ENCODE measurements around the gene BCAS3.

DNA sequence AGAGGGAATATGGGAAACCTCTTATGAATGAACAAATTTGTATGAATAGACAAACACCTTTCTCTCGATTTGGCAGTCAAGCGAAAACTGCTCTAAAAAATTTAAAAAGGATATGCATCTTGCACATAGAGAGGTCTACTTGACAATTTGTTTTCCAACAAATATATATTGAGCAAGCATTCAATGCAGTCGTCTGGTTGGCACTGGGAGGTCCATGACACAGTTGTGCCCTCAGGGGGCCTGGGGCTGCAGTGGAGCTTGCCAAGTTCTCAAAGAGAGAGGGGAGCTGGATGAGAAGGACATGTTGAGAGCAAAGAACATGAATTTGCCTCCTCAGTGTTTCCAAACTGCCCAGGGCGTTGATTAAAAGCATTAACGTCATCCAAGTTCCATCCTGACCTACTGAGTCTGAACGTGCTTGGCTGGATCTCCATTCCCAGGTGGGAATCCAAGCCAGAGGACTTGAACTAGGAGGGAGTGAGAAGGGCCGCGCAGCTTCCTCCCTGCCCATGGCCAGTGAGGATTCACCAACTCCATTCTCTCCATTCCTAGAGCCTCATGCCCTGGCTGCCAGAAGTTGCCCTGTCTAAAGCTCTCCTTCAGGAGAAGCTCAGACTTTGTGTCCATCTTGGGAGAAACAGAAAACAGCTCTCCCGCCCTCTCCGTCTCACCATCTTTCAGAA is 746.5 kb downstream of the BCAS3 start:
- no peak for TF ChIP-seq POLR2A (IDR thresholded peaks at IDR 0.05; ENCODE audit: low read length)
- no peak for TF ChIP-seq GATA1 (IDR thresholded peaks at IDR 0.05; ENCODE audit: low read depth, low read length)

Data from erythroblast (primary cell).